Measurements from ENCODE around the gene IL22RA1.

IL22RA1 gene

DNA sequence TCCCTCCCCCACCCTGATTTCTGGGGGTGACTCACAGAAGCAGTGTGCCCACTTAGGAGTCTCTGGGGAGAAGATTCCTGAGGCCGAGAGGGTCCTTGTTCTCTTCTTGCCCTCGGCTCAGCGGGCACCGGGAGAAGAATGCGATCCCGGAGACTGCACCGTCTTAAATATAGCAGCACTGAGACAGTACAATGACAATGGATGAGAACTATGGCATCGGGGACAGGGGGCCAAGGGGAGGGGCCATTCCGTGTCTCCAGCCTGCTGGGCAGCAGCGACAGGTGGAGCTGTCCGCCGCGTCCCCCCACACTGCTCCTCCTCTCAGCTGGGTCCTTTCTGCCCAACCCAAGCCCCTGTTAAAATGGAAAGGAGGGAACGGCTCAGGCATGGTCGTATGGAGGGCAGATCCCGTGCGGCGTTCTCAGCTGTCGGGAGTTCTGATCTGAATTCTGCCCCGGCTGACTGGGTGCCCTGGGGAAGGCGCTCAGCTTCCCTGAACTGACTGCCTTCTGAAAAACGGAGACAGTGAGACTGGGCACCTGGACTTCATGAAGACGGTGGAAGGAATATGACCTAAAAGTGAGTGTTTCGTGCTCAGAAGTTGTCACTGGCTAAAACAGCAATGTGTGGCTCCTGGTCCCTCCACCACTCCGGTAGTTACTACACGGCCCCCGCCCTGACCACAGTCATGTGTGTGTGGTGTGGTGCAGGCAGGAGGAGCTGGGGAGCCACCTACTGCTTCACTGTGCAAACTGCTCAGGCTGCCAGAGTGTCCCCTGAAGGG lies 30.8 kb downstream of the IL22RA1 start, which contains the start of gene MYOM3:
Gene MYOM3 (minus strand): TSS at position 140 of the 784 bp plus-strand sequence. CDS start 3,499 bp downstream, outside the sequence.
- DNase-seq = peak; percentile 74

DNA sequence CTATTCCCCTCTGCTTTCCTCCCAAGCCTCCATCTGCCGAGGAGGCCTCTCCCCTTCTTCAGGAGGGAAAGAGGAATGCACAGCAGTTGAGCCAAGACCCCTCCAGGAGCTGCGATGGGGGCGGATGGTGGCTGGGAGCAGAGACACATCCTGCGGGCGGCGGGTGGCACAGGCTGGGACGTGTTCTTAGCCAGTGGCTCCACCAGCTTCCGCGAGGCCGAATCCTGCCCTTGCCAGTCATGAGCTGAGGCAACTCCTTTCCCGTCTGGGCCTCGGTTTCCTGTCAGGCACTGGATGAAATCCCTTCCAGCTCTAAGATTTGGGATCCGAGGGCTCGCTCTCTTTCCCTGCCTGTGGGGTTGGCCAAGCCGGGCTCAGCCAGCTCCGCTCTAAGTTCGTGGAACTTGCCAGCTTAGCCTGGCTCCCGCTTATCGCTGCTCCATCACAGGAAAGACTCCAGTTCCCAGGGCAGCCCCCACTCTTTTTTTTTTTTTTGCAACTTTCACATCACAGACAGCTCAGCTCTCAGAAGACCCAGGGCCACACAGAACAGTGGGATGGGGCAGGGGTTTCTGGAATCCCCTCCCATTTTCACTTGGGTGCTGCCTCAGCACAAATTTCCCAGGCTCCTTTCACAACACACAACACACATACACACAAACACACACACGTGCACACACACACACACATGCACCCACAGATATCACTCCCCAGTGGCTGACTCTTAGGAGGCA lies 31.5 kb downstream of the IL22RA1 start:
- DNase-seq = peak; percentile 24

DNA sequence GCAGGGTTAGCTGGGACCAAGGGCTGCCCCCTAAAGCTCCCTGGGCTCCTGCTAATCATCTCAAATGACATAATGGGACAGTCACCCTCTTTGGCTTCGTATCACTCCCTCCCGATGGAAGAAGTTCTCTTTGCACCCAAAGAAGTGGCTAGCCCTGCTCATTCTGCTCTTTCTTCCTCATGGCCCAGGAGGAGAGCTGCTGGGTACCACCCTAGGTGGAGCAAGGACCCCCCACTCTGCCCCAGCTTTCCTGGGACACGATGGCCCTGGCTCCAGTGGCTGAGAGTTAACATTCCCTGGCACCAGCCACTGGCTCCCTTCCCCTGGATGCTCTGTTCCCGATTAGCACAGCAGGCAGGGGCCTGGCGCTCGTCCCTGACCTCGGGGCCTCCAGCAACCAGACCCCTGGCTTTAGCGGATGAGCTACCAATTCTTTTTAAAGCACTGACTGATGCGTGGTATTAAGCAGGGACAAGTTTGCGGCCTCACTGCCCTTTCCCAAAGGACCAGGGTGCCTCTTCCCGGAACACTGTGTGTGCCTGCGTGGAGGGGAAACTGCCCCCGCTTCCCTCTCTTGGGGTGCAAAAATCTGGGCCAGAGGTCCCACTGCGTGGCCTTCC lies 32.2 kb downstream of the IL22RA1 start:
- peak; percentile 28 for DNase-seq

DNA sequence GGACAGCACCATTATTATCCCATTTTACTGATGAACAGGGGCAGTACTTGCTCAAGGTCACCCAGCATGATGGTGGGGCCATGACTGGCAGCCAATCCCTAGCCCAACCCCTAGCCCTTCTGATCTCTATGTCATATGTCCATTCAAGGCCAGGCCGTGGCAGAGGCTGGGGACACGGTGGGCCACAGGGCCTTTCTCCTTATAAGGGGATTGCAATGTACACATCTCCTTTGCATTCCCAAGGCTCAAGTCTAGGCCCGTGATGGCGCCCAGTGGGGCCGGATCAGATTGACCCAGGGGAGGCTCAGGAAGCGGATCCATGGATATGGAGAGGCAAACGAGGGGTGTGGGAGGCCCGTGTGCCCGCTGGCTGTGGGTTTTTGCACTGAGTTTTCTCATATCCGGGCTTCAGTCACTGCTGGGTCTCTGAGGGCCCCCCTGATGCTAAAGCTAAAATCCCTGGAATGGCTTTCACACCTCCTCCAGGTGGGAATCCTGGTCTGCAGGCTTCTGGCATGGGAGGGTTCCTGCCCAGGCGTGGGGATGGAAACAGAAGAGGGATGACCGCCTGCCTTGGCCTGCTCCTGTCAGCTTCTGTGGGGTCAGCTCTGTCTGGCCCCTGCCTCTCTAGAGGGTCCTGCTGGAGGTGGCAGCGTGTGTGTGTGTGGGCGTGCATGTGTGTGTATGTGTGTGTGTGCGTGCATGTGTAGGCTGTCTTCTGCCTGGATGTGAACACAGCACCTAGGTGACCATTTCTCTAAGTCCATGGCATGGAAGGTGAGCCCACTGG lies 33.1 kb downstream of the IL22RA1 start:
- DNase-seq = no peak

DNA sequence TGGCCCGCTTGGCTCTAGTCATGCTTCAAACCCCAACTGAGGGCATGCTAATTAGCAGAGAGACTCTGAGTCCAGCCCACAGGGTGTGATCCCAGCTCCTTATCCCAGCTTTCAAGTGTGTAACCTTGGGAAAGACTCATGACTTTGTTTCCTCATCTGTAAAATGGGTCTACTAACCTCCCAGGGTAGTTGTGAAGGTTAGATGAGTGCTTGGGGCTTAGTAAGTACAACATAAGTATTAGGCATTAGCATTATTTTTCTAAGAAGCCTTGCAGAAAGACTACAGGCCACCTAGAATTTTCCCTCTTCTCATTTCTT lies 33.8 kb downstream of the IL22RA1 start:
- DNase-seq = no peak

DNA sequence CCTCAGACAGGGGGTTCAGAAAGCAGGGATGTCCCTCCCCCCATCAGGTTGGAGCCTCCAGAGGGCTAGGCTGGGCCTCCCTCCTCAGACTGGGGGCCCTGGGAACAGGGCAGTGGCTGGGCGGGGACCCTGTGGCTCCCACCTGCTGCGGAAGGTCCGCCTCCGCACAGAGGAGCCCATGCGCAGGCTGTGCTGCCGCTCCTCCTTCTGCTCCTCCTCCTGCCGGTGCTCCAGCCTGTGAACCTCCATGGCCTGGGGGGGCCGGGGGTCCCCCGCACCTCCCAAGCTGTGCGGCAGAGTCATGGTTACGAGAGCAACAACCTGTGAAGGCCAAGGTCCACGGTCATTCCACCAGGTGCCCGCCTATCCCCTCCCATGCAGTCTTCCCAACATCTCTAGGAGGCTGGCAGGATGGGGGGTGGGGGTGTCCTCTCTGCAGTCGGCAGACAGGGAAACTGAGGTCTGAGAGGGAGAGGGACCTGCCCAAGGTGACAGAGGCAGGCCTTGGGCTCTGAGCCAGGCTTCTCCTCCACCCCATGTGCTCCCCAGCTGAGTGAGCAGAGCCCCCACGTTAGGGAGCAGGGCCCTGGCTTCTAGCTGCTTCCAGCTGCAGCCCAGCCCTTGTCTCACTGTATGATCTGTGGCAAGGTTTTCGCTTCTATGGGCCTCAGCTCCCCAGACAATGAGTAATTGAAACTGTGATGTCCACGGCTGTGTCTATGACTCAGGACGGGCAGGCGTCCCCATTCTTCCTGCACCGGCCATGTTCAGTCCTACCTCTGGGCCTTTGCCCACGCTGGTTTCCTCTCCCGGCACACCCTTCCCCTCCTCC lies 34.4 kb downstream of the IL22RA1 start:
- no peak for DNase-seq

DNA sequence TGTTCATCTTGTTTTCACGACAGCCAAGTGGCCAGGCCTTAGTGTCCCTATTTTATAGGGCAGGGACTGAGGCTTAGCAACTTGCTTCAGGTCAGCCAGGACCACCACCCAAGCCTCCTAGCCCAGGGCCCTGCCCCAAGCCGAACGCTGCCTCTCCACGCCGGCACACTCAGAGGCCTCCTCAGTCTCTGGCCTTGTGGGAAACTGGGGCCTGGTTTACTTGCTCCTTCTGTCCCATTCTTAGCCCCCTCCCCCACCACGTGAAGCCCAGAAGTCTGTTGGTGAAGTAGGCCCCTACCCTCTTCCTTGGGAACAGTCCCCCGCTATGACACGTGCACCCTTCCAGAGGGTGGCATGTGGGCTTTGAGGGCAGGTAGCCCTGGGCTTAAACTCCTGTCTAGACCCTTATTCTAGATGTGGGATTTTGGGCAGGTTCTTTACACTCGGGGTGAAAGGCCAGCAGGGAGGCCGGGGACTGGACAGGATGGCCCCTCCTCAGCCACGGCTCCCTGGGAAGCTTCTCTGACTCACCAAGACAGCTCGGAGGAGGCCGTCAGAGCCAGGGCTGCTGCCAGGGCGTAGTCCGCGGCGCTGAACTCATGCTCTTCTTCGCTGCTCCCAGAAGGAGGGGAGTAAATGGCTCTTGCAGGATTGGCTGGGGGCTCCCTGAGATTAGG lies 35.3 kb downstream of the IL22RA1 start:
- DNase-seq = peak; percentile 23

DNA sequence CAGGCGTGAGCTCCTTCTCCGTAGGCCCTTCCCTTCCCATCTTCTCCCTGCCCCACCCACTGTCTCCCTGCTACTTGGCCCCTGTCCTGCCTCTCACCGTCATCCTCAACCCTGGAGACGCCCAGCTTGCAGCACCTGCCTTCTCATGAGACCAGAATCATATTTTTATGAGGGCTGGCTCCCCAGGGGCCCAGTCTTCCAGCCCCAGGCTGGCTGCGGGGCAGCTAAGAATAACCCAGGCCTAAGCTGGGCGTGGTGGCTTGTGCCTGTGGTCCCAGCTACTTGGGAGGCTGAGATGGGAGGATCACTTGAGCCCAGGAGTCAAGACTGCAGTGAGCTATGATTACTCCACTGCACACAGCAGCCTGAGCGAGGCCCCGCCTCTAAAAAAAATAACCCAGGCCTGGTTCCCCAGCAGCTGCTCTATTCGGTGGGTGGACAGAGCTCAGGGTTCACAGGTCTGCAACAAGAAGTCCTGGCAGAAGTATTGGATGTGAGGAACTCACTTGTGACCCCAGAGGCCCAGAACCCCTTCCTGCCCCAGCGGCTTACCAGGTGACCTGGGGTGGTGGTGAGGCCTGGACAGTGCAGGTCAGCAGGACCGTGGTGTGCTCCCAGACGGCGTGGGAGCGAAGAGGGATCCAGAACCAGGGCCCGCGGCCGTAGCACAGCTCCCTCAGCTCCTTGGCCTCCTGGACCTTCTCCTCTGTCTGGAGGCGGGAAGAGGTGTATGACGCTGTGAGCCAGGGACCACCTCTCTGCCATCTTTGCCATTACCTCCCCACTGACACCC lies 37.4 kb downstream of the IL22RA1 start:
- DNase-seq = no peak

DNA sequence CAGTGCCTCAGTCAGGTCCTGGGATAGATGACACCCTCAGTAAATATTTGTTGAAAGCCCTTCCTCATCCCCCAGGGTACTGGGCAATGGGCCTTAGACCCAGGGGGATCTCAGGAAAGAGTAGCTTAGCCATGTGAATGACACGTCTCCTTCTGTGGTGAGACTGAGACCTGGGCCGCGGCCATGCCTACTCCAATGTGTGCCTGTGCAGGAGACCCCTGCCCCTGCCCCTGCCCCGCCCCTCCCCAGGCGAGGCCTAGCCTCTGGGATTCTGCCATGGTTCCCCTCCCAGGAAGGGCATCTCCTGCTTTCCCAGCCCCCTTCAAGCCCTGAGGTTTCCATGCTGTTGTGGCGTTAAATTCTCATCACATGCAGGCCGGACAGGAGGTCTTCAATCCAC lies 38.1 kb downstream of the IL22RA1 start:
- no peak for DNase-seq

DNA sequence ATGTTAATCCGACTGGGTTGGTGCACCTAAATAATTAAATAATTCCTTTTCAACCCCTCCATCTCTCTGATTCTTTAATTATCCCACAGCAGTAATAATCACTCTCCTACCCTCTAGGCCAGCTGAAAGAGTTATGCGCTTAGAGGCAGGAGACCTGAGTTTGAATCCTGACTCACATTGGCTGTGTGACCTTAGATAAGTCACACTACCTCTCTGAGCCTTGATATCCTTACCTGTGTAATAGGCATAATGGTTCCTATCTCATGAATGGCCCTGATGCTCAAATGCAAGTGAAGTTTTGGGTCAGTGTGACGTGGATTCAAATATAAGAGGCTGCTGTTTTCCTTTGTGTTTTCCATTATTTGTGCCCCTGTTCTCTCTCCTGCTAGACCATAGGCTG lies 39.1 kb downstream of the IL22RA1 start:
- DNase-seq = no peak

DNA sequence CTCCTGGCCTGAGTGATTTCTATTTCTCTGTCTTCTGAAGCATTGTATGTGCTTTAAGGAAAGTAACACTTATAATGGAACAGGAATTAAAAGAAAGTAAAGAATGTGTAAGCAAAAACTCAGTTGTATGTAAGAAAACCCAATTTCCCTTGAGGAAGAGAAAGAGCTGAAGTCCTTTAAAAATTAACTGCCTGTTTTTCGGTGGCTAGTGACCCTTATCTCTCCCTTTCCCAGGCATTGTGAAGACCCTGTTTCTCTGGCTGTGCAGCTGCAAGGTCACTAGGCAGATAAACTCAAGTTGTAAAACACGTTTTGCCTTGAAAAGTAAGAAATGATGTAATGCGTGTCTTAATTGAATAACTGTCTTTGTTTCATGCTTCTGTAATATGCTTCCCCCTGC lies 39.5 kb downstream of the IL22RA1 start:
- no peak for DNase-seq

DNA sequence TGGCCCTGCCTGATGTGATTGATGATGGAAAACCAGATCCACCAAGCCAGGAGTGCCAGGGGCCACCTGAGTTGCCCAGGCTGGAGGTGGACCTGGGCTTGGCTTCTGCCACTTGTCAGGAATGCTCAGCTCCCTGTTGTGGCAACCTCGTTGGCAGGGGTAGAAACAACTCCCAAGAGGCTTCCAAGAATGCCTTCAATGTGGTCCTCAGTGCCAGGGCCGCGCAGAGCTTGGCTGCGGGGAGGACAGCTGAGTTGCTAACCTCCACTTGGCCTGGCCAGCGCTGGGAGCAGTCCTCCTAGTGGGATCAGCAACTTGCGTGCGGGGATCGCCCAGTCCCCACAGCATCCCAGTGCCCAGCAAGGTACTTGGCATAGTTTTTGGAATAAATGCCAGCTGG lies 40.0 kb downstream of the IL22RA1 start:
- DNase-seq = no peak

DNA sequence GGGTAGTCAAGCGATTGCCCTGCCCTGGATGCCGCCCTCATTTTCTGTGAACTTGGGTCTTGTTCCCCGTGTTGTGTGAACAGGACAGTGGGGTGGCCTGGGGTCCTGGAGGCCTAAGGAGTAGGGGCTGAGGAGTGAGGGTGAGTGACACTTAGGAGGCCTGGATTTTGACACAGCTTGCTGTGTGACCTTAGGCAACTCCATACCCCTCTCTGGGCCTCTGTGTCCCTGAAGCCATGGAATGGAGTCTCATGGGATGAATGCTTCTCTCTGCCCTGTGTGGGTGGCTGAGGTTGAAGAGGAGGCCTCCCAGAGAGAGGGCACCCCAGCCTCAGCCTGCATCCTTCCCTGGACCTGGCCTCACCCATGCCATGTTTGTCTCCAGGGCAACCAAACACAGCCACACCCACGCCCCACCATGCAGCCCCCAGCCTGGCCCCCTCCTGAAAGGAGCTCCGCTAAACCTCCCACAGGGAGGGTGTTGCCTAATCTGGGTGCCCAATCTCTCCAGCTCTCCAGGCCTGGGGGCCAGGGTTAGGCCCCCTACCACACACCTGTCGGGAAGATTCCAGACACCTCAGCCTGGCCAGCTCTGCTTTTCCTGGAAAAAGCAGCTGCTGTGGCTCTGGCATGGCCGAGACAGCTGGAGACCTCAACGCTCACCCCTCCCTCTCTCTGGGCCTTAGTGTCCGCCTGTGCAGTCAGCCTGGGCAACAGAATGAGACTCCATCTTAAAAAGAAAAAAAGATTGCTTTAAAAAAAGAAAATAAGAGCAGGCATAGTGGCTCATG lies 40.9 kb downstream of the IL22RA1 start:
- DNase-seq = no peak

DNA sequence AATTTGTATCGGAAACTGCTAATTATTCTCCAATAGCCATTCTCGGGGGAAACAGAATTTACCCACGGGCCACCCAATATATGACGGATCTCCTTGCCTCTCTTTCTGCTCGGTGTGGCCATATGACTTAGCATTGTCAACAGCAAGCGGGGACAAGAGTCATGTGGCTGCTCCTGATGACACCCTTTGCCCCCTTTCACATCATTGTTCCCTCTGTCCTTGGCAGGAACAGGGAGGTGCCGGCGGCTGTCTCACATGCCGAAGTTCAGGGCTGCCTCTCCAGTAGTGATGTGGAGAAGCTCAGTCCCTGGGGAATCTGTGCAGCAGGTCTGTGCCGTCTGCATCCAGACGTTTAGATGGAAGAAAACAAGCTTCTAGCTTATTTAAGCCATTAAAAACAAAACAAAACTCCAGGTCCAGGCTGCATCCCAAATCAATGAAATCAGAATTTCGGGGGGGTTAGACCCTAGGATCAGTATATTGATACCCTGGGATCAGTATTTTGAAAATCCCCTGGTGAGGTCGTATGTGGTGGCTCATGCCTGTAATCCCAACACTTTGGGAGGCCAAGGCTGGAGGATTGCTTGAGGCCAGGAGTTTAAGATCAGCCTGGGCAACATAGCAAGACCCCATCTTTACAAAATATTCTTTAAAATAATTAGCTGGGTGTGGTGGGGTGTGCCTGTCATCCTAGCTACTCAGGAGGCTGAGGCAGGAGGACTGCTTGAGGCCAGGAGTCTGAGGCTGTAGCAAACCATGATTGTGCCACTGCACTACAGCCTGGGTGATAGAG lies 41.8 kb downstream of the IL22RA1 start:
- no peak for DNase-seq

DNA sequence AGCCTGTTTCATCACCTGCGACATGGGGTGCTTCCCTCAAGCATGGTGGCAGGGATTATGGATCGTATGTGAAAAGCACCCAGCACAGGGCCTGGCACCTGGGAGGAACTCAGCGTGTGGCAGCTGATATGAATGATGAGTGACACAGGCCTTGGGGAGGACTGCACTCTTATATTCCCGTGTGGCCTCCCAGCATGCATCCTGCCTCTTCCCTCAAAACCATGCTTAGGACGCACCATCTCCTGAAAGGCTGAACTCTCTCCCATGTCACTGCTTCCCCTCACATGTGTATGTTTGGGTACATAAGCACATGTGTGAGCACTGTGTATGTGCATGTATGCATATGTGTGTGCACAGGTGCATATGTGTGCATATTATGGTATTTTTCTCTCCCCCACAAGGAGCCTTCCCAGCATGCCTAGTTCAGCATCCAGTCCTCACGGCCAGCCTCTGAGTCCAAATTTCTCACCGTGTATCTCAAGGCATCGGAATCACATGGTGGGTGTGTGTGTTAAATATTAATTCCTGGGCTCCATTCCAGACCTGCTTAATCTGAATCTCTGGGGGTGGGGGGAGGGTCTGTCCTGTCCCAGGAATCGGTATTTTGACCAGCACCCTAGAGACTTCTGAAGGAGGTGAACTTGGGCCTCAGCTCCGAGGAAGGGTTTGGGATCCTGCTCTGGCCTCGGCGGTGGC lies 43.8 kb downstream of the IL22RA1 start:
- DNase-seq = no peak

DNA sequence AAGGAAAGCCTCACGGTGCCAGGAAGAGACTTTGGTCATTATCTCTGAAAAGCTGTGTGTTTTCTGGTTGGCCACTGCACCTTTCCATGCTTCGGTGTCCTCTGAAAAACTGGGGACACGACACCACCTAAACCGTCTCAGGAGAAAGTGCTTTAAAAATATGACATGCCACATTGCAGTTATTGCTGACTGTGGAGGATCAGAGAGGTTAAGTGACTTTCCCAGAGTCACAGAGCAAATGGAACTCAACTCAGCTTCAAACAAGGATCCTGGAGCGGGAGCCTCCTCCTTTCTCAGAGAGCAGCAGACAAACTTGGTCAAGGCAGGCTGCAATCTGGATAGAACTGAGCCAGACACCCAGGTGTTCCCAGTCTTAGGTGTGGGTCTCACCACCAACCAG lies 44.8 kb downstream of the IL22RA1 start:
- DNase-seq = no peak

DNA sequence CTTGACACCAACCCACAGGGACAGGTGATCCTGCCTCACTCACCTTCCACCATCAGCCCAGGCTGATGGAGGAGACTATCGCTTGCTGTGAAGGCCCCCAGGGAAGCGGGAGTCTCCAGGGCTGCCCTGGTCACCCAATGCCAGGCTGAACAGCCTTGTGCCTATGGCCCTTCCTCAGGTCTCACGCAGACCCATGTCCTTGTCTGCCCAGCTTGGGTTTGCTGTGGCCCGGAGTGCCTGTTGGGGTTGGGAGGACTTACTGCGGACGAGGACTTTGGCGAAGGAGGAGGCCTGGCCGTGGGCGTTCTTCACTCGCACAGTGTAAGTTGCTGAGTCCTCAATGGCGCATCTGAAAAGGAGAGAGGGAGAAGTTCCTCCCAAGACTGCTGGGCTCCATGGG lies 45.3 kb downstream of the IL22RA1 start:
- no peak for DNase-seq

DNA sequence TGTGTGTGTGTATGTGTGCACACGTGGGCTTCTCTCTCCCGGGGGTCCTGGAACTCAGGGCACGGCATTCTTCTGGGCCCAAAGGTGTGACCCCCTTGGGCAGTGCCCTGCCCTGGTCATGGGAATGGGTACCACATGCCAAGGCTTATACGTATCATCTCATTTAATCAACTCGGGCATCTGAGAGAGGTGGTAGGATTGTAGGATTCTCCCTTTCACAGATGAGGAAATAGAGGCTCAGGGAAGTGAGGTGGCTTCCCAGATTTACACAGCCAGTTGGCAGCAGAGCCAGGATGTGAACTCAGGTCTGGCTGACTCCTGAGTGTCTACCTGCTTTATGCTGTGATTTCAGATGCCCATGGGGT lies 46.2 kb downstream of the IL22RA1 start:
- no peak for DNase-seq

Measured in retina (tissue), 1 donor.